Measurements from ENCODE around the gene ZNF593OS.

ZNF593OS gene
- total RNA-seq: 0 to 0.04 (median 0) reads per million in 3 experiments

- no peak for DNase-seq
These were observed at the start of gene ZNF593OS for GRCh38 chr1:26171084-26172072. ZNF593OS (minus strand) TSS chr1:26171832; CDS start chr1:26171661, 171 bp downstream.

- DNase-seq: no peak
These were observed 49.5 kb upstream of the ZNF593OS start for GRCh38 chr1:26221094-26221493.

GRCh38 chr1:26220199-26220912 is 48.7 kb upstream of the ZNF593OS start:
- no peak for DNase-seq

- DNase-seq: no peak
These were observed 47.4 kb upstream of the ZNF593OS start for GRCh38 chr1:26218906-26219494.

- DNase-seq: no peak
These were observed 43.6 kb upstream of the ZNF593OS start for GRCh38 chr1:26215246-26215645.

GRCh38 chr1:26213335-26213905 is 41.8 kb upstream of the ZNF593OS start:
- DNase-seq: no peak

GRCh38 chr1:26212726-26213125 is 41.1 kb upstream of the ZNF593OS start:
- no peak for DNase-seq

- no peak for DNase-seq
These were observed 38.7 kb upstream of the ZNF593OS start for GRCh38 chr1:26210147-26210870.

GRCh38 chr1:26203642-26204318 is 32.1 kb upstream of the ZNF593OS start:
- no peak for DNase-seq

GRCh38 chr1:26200413-26200812 is 28.8 kb upstream of the ZNF593OS start:
- DNase-seq: no peak

- DNase-seq: no peak
These were observed 26.2 kb upstream of the ZNF593OS start for GRCh38 chr1:26197813-26198212.

- DNase-seq: no peak
These were observed 25.7 kb upstream of the ZNF593OS start for GRCh38 chr1:26197301-26197700.

- DNase-seq: no peak
These were observed 24.2 kb upstream of the ZNF593OS start for GRCh38 chr1:26195805-26196204.

GRCh38 chr1:26191739-26192138 is 20.1 kb upstream of the ZNF593OS start:
- no peak for DNase-seq

GRCh38 chr1:26190373-26190987 is 18.8 kb upstream of the ZNF593OS start, which contains the start of gene CATSPER4:
CATSPER4 (plus strand) TSS chr1:26190602; CDS start chr1:26190628, 26 bp downstream.
- DNase-seq: peak; percentile 14

- DNase-seq: no peak
These were observed 18.2 kb upstream of the ZNF593OS start for GRCh38 chr1:26189751-26190275.

GRCh38 chr1:26189331-26189730 is 17.7 kb upstream of the ZNF593OS start:
- DNase-seq: no peak

- DNase-seq: no peak
These were observed 16.8 kb upstream of the ZNF593OS start for GRCh38 chr1:26188477-26188876.

GRCh38 chr1:26187882-26188281 is 16.2 kb upstream of the ZNF593OS start:
- DNase-seq: no peak

GRCh38 chr1:26184883-26185282 is 13.3 kb upstream of the ZNF593OS start:
- no peak for DNase-seq

- DNase-seq: no peak
These were observed 12.5 kb upstream of the ZNF593OS start for GRCh38 chr1:26184086-26184485.

All from central memory CD4-positive, alpha-beta T cell (primary cell).